GM19324 (cell line): ENCODE measurements around the gene KNOP1.
"Not testable (repeated sequence)": the region's sequence is repeated elsewhere in the genome, so short reads cannot be mapped to it uniquely, and the experiment has no call there.

Experiments
- ATAC-seq: cut with Tn5 transposase; IDR thresholded peaks from one replicate; pipeline ENCODE4 v1.9.1; 2021; ENCODE audit warnings: mild to moderate bottlenecking, moderate library complexity; ENCODE audit not compliant: unreplicated experiment, low FRiP score

Gene KNOP1

GRCh38 chr16:19688396-19689024 lies 29.5 kb downstream of the KNOP1 start:
- ATAC-seq, result no peak

DNA sequence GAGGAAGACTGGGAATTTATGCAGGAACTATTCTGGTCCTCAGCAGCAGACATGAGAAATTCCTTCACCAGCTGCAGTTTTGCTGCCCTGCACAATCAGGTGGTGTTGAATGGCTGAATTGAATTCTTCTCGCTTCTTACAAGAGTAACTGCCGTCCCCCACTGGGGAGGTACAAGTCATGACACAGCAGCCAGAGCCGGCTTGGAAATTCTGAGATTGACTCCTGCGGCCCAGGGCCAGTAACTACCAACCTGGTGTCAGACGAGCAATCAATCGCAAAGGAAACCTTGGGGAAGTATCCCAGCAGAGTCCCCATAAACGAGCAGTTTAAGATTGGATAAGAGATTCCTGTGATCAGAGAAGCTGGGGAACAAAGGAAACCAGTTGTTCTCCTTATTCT lies 30.7 kb downstream of the KNOP1 start:
- no peak for ATAC-seq

DNA sequence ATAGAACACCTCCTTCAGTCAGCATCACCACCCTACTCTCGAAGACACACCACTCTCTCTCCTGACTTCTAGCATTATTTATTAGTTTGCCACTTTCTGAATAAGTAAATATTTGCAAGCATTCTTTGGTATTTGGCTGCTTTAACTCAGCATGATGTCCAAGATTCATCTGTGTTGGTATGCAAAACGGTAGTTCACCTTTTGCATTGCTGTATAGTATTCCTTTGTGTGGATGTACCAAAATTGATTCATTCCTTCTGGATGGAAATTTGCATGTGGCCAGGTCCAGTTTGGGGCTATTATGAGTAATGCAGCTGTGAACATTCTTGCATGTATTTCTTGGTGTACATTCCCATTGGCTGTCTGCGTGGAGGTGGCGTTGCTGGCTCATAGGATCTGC lies 32.9 kb downstream of the KNOP1 start:
- ATAC-seq, result no peak

GRCh38 chr16:19683453-19684236 lies 34.4 kb downstream of the KNOP1 start:
- no peak for ATAC-seq

DNA sequence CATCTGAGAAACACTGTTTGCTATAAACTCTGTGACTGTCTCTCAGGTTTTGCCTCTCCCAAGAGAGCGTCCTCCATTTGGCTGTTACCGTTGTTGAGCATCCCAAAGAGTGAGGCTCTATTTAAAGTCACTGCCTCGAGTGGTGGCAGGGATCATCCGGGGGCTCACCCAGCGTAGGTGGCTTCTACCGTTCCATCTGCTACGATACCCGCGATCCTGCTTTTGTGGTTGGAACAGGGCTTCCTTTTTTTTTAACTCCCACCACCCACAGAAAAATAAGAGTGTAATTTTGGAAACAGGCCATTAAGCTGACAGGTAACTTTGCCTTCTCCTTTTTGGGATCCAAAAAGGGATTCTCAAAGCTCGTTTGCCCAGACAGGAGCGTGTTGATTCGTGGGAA lies 36.4 kb downstream of the KNOP1 start:
- ATAC-seq, result no peak

- ATAC-seq, result no peak
These were observed 37.1 kb downstream of the KNOP1 start for GRCh38 chr16:19680881-19681340.

- not testable (repeated sequence) for ATAC-seq
These were observed 38.7 kb downstream of the KNOP1 start for GRCh38 chr16:19679281-19679680.

GRCh38 chr16:19678804-19679203 lies 39.2 kb downstream of the KNOP1 start:
- ATAC-seq, result no peak

GRCh38 chr16:19677402-19677801 lies 40.6 kb downstream of the KNOP1 start:
- ATAC-seq, result no peak

DNA sequence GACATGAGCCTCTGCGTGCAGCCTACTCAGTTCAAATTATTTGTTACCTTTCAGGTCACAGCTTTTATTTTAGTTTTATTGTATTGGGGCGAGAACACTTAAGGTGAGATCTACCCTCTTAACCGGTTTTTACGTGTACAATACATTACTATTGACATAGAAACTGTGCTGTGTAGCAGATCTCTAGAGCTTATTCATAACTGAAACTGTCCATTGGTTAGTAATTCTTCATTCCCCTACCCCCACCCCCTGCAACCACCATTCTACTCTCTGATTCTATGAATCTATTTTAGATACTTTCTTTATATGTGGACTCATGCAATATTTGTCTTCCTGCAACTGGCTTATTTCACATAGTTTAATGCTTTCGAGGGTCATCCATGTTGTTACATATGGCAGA lies 43.5 kb downstream of the KNOP1 start:
- ATAC-seq, result no peak

GRCh38 chr16:19672378-19672777 lies 45.6 kb downstream of the KNOP1 start:
- ATAC-seq, result no peak

- no peak for ATAC-seq
These were observed 51.5 kb downstream of the KNOP1 start for GRCh38 chr16:19666477-19666876.

DNA sequence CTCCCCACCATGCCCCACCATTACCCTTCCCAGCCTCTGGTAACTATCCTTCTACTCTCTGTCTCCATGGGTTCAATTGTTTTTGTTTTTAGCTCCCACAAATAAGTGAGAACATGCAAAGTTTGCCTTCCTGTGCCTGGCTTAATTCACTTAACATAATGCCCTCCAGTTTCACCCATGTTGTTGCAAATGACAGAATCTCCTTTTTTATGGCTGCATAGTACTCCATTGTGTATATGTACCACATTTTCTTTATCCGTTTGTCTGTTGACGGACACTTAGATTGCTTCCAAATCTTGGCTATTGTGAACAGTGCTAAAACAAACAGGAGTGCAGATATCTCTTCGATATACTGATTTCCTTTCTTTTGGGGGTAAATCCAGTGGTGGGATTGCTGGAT lies 52.7 kb downstream of the KNOP1 start:
- not testable (repeated sequence) for ATAC-seq

DNA sequence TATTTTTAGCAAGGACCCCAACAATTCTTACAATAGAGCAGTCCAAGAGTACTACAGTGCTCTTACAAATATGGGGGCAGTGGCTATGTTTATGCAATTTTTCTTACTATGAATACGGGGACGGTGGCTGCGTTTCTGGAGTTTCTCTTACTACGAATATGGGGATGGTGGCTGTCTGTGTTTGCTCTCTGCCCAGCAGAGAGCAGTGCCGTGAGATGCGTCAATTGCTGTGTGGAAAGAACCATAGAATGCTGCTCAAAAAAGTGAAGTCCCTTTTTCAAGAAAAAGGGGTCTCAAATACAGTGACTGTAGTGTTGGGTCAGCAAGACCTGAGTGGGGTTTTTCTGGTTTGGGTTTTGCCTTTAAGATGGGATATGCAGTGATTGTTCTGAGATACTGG lies 53.9 kb downstream of the KNOP1 start:
- no peak for ATAC-seq

DNA sequence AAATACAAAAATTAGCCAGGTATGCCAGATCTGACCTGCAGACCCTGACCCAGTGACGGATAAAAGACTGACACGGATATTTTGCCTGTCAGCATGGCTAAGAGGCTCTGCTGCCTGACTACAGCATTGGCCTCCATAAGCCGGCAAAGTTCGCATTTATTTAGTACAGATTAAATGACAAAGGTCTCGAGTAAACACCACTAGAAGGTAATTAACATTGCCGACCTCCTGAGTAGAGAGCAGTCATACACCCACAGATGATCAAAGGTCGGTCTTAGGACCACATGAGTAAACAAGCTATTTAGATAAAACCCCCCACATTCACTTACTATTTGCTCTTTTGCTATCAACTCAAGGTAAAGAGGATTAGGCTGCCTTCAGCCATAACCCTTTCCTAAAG lies 55.7 kb downstream of the KNOP1 start:
- no peak for ATAC-seq

DNA sequence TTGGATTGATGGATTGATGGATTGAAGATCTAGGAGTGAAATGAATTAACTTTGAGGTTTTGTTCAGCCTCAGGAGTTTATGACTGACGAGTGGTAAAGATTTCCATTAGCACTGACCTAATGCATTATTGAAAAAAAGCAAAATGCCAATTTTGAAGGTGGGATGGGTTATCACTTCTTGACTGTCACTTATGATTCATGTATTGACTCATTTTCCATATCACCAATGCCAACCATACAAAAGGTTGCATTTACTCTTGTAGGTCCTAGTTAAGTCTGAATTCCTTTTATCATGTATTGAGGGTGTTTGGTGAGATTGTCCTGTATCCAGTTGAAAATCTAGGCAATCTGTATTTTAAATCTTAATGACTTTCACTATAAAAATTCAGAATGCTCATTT lies 57.6 kb downstream of the KNOP1 start:
- no peak for ATAC-seq

DNA sequence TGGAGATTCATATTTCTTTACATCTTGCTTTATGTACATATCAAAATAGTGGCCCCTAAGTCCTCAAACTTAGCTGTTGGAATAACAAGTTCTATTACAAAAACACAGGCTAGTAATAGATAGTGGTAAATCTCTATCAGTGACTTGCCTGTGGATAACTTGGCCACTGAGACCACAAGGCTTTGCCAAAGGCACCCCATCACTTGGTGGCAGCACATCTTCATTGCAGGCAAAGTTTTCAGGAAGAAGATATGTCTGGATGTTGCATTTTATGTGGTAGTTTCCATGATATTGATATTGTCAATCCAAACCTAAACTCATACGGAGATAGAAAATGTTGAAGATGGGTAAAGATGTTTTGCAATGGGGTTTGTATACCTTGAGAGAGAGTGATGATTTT lies 58.5 kb downstream of the KNOP1 start:
- ATAC-seq, result no peak

DNA sequence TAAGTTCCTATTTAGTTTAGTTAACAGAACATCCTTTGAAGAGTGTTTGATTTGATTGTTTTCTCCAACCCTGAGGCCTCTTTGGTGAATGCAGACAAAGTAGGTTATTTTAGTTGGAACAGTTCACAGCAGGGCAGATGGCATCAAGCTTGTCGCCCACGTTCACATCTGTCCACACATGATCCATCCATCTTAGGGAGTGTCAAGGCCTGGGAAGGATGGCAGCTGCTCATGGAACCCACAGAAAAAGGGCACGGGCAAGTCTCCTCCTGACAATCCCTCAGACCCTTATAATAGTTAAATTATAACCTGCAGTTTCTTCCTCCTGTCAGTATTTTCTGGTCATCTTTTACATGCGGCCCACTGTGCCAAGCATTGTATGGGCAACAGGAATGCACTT lies 60.2 kb downstream of the KNOP1 start:
- ATAC-seq, result no peak

DNA sequence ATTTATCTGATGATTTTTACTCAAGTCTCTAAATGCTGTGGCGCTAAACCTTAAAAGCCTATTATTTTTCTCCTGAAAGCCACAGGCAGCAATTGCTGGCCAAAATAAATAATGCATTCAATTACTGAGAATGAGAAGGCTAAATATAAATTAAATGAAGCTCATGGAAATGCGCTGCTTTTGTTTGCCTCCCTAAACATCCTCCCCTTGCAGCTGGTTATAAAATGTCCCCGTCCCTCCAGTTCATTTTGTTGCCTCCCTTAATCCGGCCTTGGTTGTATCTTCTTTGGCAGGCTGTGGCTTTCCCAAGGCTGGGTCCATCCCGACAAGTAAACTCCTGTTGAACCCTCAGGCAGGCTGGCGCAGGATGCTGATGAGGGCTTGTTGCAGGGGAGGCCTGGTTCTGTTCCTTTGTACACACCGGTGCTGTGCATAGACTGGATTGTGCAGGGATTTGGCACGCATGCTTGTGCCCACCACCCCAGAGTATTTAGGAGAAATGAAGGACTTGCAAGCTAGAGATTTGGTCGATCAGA lies 62.7 kb downstream of the KNOP1 start:
- no peak for ATAC-seq

DNA sequence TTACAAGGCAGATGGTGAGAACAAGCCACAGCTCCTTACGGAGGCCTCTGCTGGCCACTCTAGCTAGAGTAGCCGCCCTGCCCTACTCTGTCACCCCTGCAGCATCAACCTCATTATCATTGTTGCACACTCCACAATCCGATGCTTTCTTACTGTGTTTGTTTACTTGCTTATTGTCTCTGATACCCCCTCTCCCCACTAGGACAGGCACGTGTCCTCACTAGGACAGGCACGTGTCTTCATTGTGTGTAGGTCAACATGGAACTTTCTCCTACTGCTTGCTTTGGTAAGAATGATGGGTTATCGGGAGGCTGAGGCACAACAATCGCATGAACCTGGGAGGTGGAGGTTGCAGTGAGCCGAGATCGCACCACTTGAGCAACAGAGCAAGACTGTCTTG lies 63.9 kb downstream of the KNOP1 start:
- no peak for ATAC-seq
